ENCODE measurements around the gene SPSB4.

Gene SPSB4

GRCh38 chr3:141076036-141076773 is 25.1 kb downstream of the SPSB4 start:
- no peak for DNase-seq (ENCODE audit: low spot score)

- DNase-seq (ENCODE audit: low spot score), result peak; percentile 41
Measured at GRCh38 chr3:141076797-141077571, 25.8 kb downstream of the SPSB4 start.

GRCh38 chr3:141077631-141078030 is 26.5 kb downstream of the SPSB4 start:
- DNase-seq (ENCODE audit: low spot score), result no peak

GRCh38 chr3:141078200-141078599 is 27.1 kb downstream of the SPSB4 start:
- no peak for DNase-seq (ENCODE audit: low spot score)

- DNase-seq (ENCODE audit: low spot score), result no peak
Measured at GRCh38 chr3:141080431-141080830, 29.3 kb downstream of the SPSB4 start.

GRCh38 chr3:141081141-141081795 is 30.1 kb downstream of the SPSB4 start:
- DNase-seq (ENCODE audit: low spot score), result no peak

- DNase-seq (ENCODE audit: low spot score), result no peak
Measured at GRCh38 chr3:141082064-141082463, 30.9 kb downstream of the SPSB4 start.

GRCh38 chr3:141083226-141083625 is 32.1 kb downstream of the SPSB4 start:
- no peak for DNase-seq (ENCODE audit: low spot score)

GRCh38 chr3:141083836-141084649 is 32.9 kb downstream of the SPSB4 start:
- DNase-seq (ENCODE audit: low spot score), result no peak

GRCh38 chr3:141085343-141086070 is 34.4 kb downstream of the SPSB4 start:
- DNase-seq (ENCODE audit: low spot score), result no peak

- DNase-seq (ENCODE audit: low spot score), result no peak
Measured at GRCh38 chr3:141086188-141086587, 35.0 kb downstream of the SPSB4 start.

- DNase-seq (ENCODE audit: low spot score), result no peak
Measured at GRCh38 chr3:141087076-141087777, 36.1 kb downstream of the SPSB4 start.

- DNase-seq (ENCODE audit: low spot score), result no peak
Measured at GRCh38 chr3:141087778-141088130, 36.6 kb downstream of the SPSB4 start.

GRCh38 chr3:141089339-141090152 is 38.4 kb downstream of the SPSB4 start:
- no peak for DNase-seq (ENCODE audit: low spot score)

GRCh38 chr3:141091426-141091825 is 40.3 kb downstream of the SPSB4 start:
- no peak for DNase-seq (ENCODE audit: low spot score)

- DNase-seq (ENCODE audit: low spot score), result no peak
Measured at GRCh38 chr3:141092663-141093062, 41.5 kb downstream of the SPSB4 start.

GRCh38 chr3:141093397-141093796 is 42.2 kb downstream of the SPSB4 start:
- DNase-seq (ENCODE audit: low spot score), result no peak

GRCh38 chr3:141093971-141094684 is 43.0 kb downstream of the SPSB4 start:
- no peak for DNase-seq (ENCODE audit: low spot score)

Data from AG08396 (cell line).